Type B pancreatic cell (in vitro differentiated cells): Measurements from ENCODE around the gene C10orf143. TPM values are rescaled to one million over a fixed set of nuclear protein-coding genes. Genes with fewer than 3 reads are reported as not detected.

ENCODE experiments used
- DNase-seq: peaks from one replicate; pipeline ENCODE4 v3.0.0; 2021; ENCODE audit warnings: mixed read lengths; ENCODE audit not compliant: unreplicated experiment; ENCODE audit errors: extremely low spot score
- H3K27ac Mint-ChIP-seq: 2 replicates; pipeline ENCODE4 v1.8.0; 2021; ENCODE audit warnings: mild to moderate bottlenecking, mixed read lengths
- H3K27me3 Mint-ChIP-seq: 2 replicates; pipeline ENCODE4 v1.8.0; 2021; ENCODE audit warnings: mixed read lengths
- H3K36me3 Mint-ChIP-seq: 2 replicates; pipeline ENCODE4 v1.8.0; 2021; ENCODE audit warnings: mixed read lengths
- H3K4me1 Mint-ChIP-seq: one replicate; pipeline ENCODE4 v1.8.0; 2021; ENCODE audit warnings: mixed read lengths; ENCODE audit not compliant: unreplicated experiment
- H3K4me3 Mint-ChIP-seq: 2 replicates; pipeline ENCODE4 v1.8.0; 2021; ENCODE audit warnings: mild to moderate bottlenecking, mixed read lengths
- H3K9me3 Mint-ChIP-seq: 2 replicates; pipeline ENCODE4 v1.8.0; 2021; ENCODE audit warnings: mixed read lengths
- CTCF ChIP-seq: fragments of 200-600 bp; sonication (generic); conservative IDR thresholded peaks from 2 replicates; pipeline ENCODE4 v1.5.0; 2021; ENCODE audit warnings: antibody characterized with exemption, mild to moderate bottlenecking
- long read RNA-seq: library from polyadenylated mRNA; unstranded; transcript quantifications from one replicate; pipeline ENCODE4 v2.0.0, GENCODE V29; 2020
- total RNA-seq: library from RNA; stranded (reverse); gene quantifications from 2 replicates; pipeline ENCODE4 v1.2.1, GENCODE V29; 2021; ENCODE audit warnings: low replicate concordance

Gene C10orf143
- total RNA-seq = 1.8 and 3.0 TPM in 2 replicates
- long read RNA-seq, partial matches to known transcripts = 0 of 2 reads
- long read RNA-seq, other reads (novel, unspliced or antisense) = 1 of 2 reads

GRCh38 chr10:130110246-130111112 is at the start of gene C10orf143:
C10orf143 (minus strand) TSS chr10:130110830; CDS start chr10:130110772, 58 bp downstream.
- Mint-ChIP-seq H3K27ac (peak within 1 kb of the TSS; percentile 99), H3K4me1 (peaks cover 15% of the 10 kb centered on the region), H3K36me3 (peaks cover 9% of the 10 kb centered on the region), H3K9me3 (no peaks in the 10 kb centered on the region), H3K27me3 (peaks cover 3% of the 10 kb centered on the region), H3K4me3 (peak within 1 kb of the TSS; percentile 95)
- TF ChIP-seq CTCF = no peak
- DNase-seq = peak; percentile 99

GRCh38 chr10:130159192-130159794 is 48.7 kb upstream of the C10orf143 start:
- Mint-ChIP-seq H3K27me3 (no peaks in the 10 kb centered on the region), H3K36me3 (peaks cover 27% of the 10 kb centered on the region), H3K9me3 (no peaks in the 10 kb centered on the region), H3K4me1 (no peaks in the 10 kb centered on the region), H3K27ac (no peak overlapping the region), H3K4me3 (no peak overlapping the region)
- no peak for DNase-seq
- TF ChIP-seq CTCF = no peak

GRCh38 chr10:130146042-130146441 is 35.4 kb upstream of the C10orf143 start:
- Mint-ChIP-seq H3K9me3 (no peaks in the 10 kb centered on the region), H3K4me1 (peaks cover 16% of the 10 kb centered on the region), H3K36me3 (peaks cover 45% of the 10 kb centered on the region), H3K27me3 (no peaks in the 10 kb centered on the region), H3K27ac (peak overlapping the region; percentile 11), H3K4me3 (no peak overlapping the region)
- DNase-seq = no peak
- TF ChIP-seq CTCF = no peak

- no peak for TF ChIP-seq CTCF
- DNase-seq = no peak
- Mint-ChIP-seq H3K27me3 (no peaks in the 10 kb centered on the region), H3K36me3 (peaks cover 27% of the 10 kb centered on the region), H3K4me3 (no peak overlapping the region), H3K4me1 (peaks cover 38% of the 10 kb centered on the region), H3K9me3 (no peaks in the 10 kb centered on the region), H3K27ac (peak overlapping the region; percentile 15)
These were observed 31.2 kb upstream of the C10orf143 start for GRCh38 chr10:130141878-130142277.

GRCh38 chr10:130141460-130141859 is 30.8 kb upstream of the C10orf143 start:
- Mint-ChIP-seq H3K9me3 (no peaks in the 10 kb centered on the region), H3K36me3 (peaks cover 24% of the 10 kb centered on the region), H3K4me3 (no peak overlapping the region), H3K27ac (peak overlapping the region; percentile 15), H3K27me3 (no peaks in the 10 kb centered on the region), H3K4me1 (peaks cover 38% of the 10 kb centered on the region)
- no peak for TF ChIP-seq CTCF
- DNase-seq = no peak
